Esophagus squamous epithelium (tissue), 5 donors: ENCODE measurements around the gene DBNDD1. TPM values are rescaled to one million over a fixed set of nuclear protein-coding genes. Genes with fewer than 3 reads are reported as not detected.

Source experiments
- DNase-seq: peaks from one replicate; lab custom pipeline; 2025; lab: John Stamatoyannopoulos, UW
- H3K27ac ChIP-seq, 4 donors: fragments of 200-600 bp; sonication (generic); one replicate each; pipeline ENCODE4 v1.5.1; 2016 to 2019; ENCODE audit warnings: mild to moderate bottlenecking in 1 of 4
- H3K27me3 ChIP-seq, 4 donors: fragments of 200-600 bp; sonication (generic); 1 replicate in 3 of 4; 2 replicates in 1 of 4; pipeline versions ENCODE4 v1.5.1 to v1.6.0; 2017 to 2021; ENCODE audit warnings: antibody characterized with exemption in 1 of 4
- H3K36me3 ChIP-seq, 3 donors: fragments of 200-600 bp; sonication (generic); one replicate each; pipeline ENCODE4 v1.5.1; 2016 to 2019
- H3K4me1 ChIP-seq, 3 donors: fragments of 200-600 bp; sonication (generic); one replicate each; pipeline ENCODE4 v1.5.1; 2017 to 2019
- H3K4me3 ChIP-seq, 4 donors: fragments of 200-600 bp; sonication (generic); 1 replicate in 3 of 4; 2 replicates in 1 of 4; pipeline ENCODE4 v1.5.1; 2016 to 2019; ENCODE audit warnings: mild to moderate bottlenecking in 2 of 4, moderate library complexity in 1 of 4
- H3K9me3 ChIP-seq, 3 donors: fragments of 200-600 bp; sonication (generic); one replicate each; pipeline ENCODE4 v1.5.1; 2016 to 2019
- POLR2A ChIP-seq, 4 donors: fragments of 450-650 bp; IDR thresholded peaks; one replicate each; pipeline ENCODE4 v1.6.1; 2017; ENCODE audit warnings: antibody characterized with exemption in 4 of 4, mild to moderate bottlenecking in 4 of 4, moderate library complexity in 3 of 4
- WGBS, 2 donors: methylation state at CpG; one replicate each; pipeline ENCODE4 v1.1.5; 2018; 5-methylcytosine and 5-hydroxymethylcytosine counted together
- intact Hi-C: fragments of 100-400 bp; cut with DNase I; formaldehyde crosslinking; loops from one replicate; pipeline ENCODE4 v1.15.0; 2022
- total RNA-seq, 4 donors: library from RNA; depleted of rRNA; stranded (reverse); fragments of >200 nt; gene quantifications; one replicate each; pipeline ENCODE4 v1.1.0, GENCODE V29; 2016
- TF ChIP-seq, protein P1 (sequence below), 6 experiments: fragments of 450-650 bp in 4 of 6; fragments of 200-600 bp in 2 of 6; sonication (generic) in 2 of 6; IDR thresholded peaks; one replicate each; pipeline ENCODE4 v1.5.1; 2016 to 2019; ENCODE audit warnings: antibody characterized with exemption in 6 of 6, mild to moderate bottlenecking in 4 of 6, moderate library complexity in 4 of 6
- donor health status: DM: yes; HTN: yes; CAD: no.

Gene DBNDD1
- total RNA-seq, 4 donors from 2014 or later = 5.8 to 29.2 (median 12.7) TPM

DNA sequence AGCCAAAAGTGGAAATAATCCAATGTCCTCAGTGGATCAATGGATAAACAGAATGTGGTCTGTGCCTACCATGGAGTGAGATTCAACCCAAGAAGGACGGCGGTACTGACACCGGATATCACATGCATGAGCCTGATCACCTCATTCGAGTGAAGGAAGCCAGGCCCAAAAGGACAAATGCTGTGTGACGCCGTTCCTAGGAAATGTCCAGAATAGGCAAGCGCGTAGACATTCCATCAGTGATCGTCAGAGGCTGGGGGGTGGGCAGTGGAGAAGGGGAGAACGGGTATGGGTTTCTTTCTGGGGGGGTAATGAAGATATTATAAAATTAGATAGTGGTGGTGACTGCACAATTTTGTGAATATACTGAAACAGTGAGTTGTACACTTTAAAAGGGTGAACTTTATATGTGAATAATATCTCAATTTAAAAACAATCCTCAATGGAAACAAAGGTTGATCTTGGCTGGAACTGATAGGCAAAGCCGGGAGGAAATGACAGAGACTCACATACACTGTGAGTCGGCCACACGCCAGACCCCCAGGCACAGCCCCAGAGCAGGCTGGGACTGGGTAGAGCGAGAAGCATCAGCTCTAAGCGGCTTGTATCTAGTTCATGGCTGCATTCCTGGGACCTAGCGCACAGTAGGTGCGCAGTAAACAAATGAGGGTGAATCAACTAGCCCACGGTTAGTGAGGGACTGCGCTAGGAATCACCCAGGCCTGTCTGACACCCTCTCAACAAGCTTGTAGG, 3.5 kb downstream of the DBNDD1 start:
- peaks cover 15 to 26% (median 16%) of the 10 kb centered on the region in 3 donors for H3K4me1 ChIP-seq

DNA sequence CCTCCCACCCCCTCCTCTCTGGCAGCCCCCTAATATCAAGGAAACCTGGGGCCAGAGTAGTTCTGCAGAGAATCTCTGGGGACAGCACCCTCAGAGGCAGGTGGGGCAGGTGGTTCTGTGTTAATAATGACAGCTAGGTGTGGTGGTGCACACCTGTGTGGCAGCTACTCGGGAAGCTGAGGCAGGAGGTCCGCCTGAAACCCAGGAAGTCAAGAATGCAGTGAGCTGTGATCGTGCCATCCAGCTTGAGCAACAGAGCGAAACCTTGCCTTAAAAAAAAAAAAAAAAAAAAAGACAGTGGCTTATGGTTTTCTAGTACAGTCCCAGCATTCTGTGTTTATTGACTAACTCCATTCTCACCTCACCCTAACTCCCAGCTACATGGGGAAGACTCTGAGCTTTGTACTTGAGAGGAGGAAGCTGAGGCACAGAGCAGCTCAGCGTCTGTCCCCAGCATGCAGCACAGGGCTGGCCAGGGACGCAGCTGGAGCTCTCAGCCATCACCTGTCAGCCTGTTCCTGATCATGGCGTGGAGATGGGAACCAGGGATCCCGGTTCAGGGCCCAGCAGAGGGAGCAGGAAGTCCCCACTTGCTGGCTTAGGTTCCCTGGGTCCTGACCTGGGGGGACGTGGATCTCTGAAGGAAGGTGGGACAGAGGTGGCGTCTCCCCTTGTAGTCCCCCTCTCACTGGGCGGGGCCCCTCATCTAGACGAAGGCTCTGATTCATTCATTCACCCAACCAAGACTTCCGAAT, 6.1 kb downstream of the DBNDD1 start:
- Histone ChIP-seq H3K9me3 (no peaks in the 10 kb centered on the region), H3K4me1 (peaks cover 0 to 2% (median under 1%) of the 10 kb centered on the region in 3 donors), H3K4me3 (no peak overlapping the region), H3K27me3 (no peaks in the 10 kb centered on the region), H3K36me3 (no peaks in the 10 kb centered on the region), H3K27ac (no peak overlapping the region)
- WGBS, 2 donors = 43 to 58% methylated on average over 4 to 7 of the region's 13 CpGs
- TF ChIP-seq, protein P1, sequence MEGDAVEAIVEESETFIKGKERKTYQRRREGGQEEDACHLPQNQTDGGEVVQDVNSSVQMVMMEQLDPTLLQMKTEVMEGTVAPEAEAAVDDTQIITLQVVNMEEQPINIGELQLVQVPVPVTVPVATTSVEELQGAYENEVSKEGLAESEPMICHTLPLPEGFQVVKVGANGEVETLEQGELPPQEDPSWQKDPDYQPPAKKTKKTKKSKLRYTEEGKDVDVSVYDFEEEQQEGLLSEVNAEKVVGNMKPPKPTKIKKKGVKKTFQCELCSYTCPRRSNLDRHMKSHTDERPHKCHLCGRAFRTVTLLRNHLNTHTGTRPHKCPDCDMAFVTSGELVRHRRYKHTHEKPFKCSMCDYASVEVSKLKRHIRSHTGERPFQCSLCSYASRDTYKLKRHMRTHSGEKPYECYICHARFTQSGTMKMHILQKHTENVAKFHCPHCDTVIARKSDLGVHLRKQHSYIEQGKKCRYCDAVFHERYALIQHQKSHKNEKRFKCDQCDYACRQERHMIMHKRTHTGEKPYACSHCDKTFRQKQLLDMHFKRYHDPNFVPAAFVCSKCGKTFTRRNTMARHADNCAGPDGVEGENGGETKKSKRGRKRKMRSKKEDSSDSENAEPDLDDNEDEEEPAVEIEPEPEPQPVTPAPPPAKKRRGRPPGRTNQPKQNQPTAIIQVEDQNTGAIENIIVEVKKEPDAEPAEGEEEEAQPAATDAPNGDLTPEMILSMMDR (IDR thresholded peaks at IDR 0.05) = no peak
- TF ChIP-seq POLR2A (IDR thresholded peaks at IDR 0.05) = no peak
- intact Hi-C loops = no loop called here
- DNase-seq = no peak

More for the DNA sequence above, 3.5 kb downstream of the DBNDD1 start:
- no peak for DNase-seq
- 80 to 84% methylated on average over 19 of the region's 19 CpGs for WGBS, 2 donors
- H3K27ac ChIP-seq = no peak overlapping the region
- intact Hi-C loops = no loop called here
- no peaks in the 10 kb centered on the region for H3K9me3 ChIP-seq
- H3K36me3 ChIP-seq = no peaks in the 10 kb centered on the region
- H3K27me3 ChIP-seq = peaks cover 0 to 9% (median 0%) of the 10 kb centered on the region in 4 donors
- no peak overlapping the region for H3K4me3 ChIP-seq
- TF ChIP-seq, protein P1 (IDR thresholded peaks at IDR 0.05) = no peak
- TF ChIP-seq POLR2A (IDR thresholded peaks at IDR 0.05) = no peak

DNA sequence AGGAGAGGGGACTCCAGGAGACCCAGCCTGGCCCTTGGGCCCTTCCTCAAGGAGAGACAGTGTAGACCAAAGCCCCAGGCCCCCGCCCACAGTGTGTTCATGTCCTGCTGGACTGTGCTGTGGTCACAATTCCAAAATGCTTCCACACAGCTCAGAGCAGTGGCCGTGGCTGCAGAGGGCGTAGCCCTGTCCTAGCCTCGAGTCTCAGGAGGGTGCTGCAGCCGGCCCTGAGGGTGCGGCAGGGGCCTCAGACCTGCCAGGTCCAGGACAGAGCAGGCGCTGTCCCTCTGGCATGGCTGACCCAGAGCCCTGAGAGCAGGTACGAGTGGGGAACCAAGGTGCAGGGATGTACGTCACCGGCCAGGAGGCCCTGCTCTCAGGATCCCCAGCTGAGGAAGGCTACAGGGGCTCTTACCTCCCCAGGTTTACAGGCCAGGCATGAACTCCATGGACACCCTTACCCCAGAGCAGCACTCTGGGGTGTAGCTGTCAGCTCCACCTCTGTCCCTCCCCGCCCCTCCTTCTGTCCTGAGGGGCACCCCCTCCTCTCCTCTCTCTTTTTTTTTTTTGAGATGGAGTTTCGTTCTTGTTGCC, 7.3 kb downstream of the DBNDD1 start:
- Histone ChIP-seq H3K36me3 (peaks cover 0 to 6% (median 0%) of the 10 kb centered on the region in 3 donors), H3K4me3 (no peak overlapping the region), H3K4me1 (no peaks in the 10 kb centered on the region), H3K9me3 (no peaks in the 10 kb centered on the region), H3K27ac (no peak overlapping the region), H3K27me3 (no peaks in the 10 kb centered on the region)
- 76 to 83% methylated on average over 1 to 2 of the region's 12 CpGs for WGBS, 2 donors
- TF ChIP-seq, protein P1 (IDR thresholded peaks at IDR 0.05) = no peak
- no peak for TF ChIP-seq POLR2A (IDR thresholded peaks at IDR 0.05)
- intact Hi-C loops = no loop called here
- no peak for DNase-seq

DNA sequence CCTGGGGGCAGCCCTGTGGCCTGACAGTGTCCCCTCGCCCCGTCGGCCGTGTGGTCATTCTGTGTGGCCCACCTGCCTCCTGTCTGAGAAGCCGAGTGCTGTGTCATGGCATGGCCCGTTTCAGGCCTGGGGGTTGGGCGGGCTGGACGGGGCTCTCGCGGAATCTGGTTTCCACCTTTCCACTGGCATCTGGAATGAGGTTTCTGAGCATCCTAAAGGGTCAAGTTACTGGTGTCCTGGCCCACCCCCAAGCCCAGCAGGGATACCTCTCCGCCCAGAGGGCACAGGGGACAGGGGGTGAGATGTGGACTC, 7.8 kb downstream of the DBNDD1 start:
- Histone ChIP-seq H3K4me1 (no peaks in the 10 kb centered on the region), H3K36me3 (peaks cover 0 to 9% (median 0%) of the 10 kb centered on the region in 3 donors), H3K27ac (no peak overlapping the region), H3K9me3 (no peaks in the 10 kb centered on the region), H3K27me3 (no peaks in the 10 kb centered on the region), H3K4me3 (no peak overlapping the region)
- WGBS, 2 donors = 40 to 84% methylated on average over 1 to 9 of the region's 11 CpGs
- intact Hi-C loops = no loop called here
- no peak for DNase-seq
- TF ChIP-seq POLR2A (IDR thresholded peaks at IDR 0.05) = no peak
- TF ChIP-seq, protein P1 (IDR thresholded peaks at IDR 0.05) = no peak
